Measurements from ENCODE around the gene MYF5. TPM values are rescaled to one million over a fixed set of nuclear protein-coding genes. Genes with fewer than 3 reads are reported as not detected.
"Not testable (repeated sequence)": the region's sequence is repeated elsewhere in the genome, so short reads cannot be mapped to it uniquely, and the experiment has no call there.

The MYF5 gene
- not detected in 2 replicates for total RNA-seq
- polyA plus RNA-seq: not detected in 2 replicates
- not detected in 2 replicates for polyA plus RNA-seq (2012)
- polyA minus RNA-seq (ENCODE audit: low replicate concordance): not detected in 2 replicates

DNA sequence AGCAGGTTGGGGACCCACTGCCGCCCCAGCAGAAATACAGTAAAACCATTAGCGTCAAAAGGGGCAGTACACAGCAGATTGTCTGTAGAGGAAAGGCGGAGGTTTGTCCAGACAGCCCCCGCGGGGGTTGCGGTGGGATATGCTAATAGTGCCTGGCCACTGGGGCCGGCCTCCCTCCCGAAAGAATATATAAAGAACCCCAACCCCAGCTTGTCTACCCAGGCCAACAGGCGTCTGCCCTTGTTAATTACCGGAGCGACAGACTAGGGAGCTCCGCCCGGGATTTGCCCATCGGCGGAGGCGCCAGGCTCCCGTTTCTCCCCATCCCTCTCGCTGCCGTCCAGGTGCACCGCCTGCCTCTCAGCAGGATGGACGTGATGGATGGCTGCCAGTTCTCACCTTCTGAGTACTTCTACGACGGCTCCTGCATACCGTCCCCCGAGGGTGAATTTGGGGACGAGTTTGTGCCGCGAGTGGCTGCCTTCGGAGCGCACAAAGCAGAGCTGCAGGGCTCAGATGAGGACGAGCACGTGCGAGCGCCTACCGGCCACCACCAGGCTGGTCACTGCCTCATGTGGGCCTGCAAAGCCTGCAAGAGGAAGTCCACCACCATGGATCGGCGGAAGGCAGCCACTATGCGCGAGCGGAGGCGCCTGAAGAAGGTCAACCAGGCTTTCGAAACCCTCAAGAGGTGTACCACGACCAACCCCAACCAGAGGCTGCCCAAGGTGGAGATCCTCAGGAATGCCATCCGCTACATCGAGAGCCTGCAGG is at the start of gene MYF5:
TSS of gene MYF5 (plus strand) at position 217 of the 774 bp plus-strand sequence. CDS start at position 369, 152 bp downstream.
- TF ChIP-seq, protein P1, sequence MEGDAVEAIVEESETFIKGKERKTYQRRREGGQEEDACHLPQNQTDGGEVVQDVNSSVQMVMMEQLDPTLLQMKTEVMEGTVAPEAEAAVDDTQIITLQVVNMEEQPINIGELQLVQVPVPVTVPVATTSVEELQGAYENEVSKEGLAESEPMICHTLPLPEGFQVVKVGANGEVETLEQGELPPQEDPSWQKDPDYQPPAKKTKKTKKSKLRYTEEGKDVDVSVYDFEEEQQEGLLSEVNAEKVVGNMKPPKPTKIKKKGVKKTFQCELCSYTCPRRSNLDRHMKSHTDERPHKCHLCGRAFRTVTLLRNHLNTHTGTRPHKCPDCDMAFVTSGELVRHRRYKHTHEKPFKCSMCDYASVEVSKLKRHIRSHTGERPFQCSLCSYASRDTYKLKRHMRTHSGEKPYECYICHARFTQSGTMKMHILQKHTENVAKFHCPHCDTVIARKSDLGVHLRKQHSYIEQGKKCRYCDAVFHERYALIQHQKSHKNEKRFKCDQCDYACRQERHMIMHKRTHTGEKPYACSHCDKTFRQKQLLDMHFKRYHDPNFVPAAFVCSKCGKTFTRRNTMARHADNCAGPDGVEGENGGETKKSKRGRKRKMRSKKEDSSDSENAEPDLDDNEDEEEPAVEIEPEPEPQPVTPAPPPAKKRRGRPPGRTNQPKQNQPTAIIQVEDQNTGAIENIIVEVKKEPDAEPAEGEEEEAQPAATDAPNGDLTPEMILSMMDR (conservative IDR thresholded peaks at IDR 0.05 in 1 of 2, IDR thresholded peaks at IDR 0.05 in 1 of 2; ENCODE audit: low read depth in 1 of 2, low read length in 2 of 2): no peak
- no peak for TF ChIP-seq EZH2 (IDR thresholded peaks at IDR 0.05; ENCODE audit: low read length, missing control alignments)
- H3K4me3 ChIP-seq (replicated peaks in 1 of 4; ENCODE audit: control extremely low read depth in 1 of 4, insufficient read depth in 1 of 4, low read depth in 3 of 4, low read length in 4 of 4): no peak within 1 kb of the TSS
- no peak within 1 kb of the TSS for H3K27ac ChIP-seq (ENCODE audit: insufficient read depth, low read length)
- no peaks in the 10 kb centered on the region for H3K36me3 ChIP-seq (ENCODE audit: control insufficient read depth, insufficient read depth, low read length)
- H4K20me1 ChIP-seq (ENCODE audit: control insufficient read depth, extremely low read depth, insufficient read depth, low read length): no peaks in the 10 kb centered on the region
- H2AFZ ChIP-seq (ENCODE audit: low read length): no peak within 1 kb of the TSS
- no peaks in the 10 kb centered on the region for H3K9me3 ChIP-seq (ENCODE audit: control insufficient read depth, insufficient read depth, low read depth, low read length)
- no peak within 1 kb of the TSS for H3K4me2 ChIP-seq (ENCODE audit: extremely low read depth, insufficient read depth, low read length)
- no peak for DNase-seq (ENCODE audit: low read depth in 2 of 2)
- no peaks in the 10 kb centered on the region for H3K4me1 ChIP-seq (ENCODE audit: control insufficient read depth, extremely low read depth, insufficient read depth, low read length)
- no peaks in the 10 kb centered on the region for H3K27me3 ChIP-seq (ENCODE audit: control insufficient read depth, insufficient read depth, low read length)
- no peak within 1 kb of the TSS for H3K9ac ChIP-seq (ENCODE audit: insufficient read depth, low read length)
- H3K79me2 ChIP-seq (ENCODE audit: control insufficient read depth, insufficient read depth, low read length): no peaks in the 10 kb centered on the region

DNA sequence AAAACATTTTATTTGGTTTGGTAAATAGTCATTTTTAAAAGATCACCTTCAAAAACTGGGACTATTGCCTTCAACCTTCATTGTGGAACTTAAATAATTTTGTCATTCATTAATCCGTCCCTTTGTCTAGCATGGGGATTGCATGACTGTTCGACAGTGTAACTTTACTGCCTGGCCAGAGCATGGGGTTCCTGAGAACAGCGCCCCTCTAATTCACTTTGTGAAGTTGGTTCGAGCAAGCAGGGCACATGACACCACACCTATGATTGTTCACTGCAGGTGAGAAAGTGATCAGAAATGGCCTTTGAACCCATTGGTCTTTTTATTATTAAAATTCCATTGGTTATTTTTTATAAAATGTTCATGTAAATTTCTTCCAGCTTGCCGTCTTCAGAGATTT is 46.5 kb upstream of the MYF5 start:
- H4K20me1 ChIP-seq (ENCODE audit: control insufficient read depth, extremely low read depth, insufficient read depth, low read length): no peaks in the 10 kb centered on the region
- H3K27me3 ChIP-seq (ENCODE audit: control insufficient read depth, insufficient read depth, low read length): no peaks in the 10 kb centered on the region
- no peak for DNase-seq (ENCODE audit: low read depth in 2 of 2)
- no peaks in the 10 kb centered on the region for H3K79me2 ChIP-seq (ENCODE audit: control insufficient read depth, insufficient read depth, low read length)
- no peaks in the 10 kb centered on the region for H3K36me3 ChIP-seq (ENCODE audit: control insufficient read depth, insufficient read depth, low read length)
- no peaks in the 10 kb centered on the region for H3K4me1 ChIP-seq (ENCODE audit: control insufficient read depth, extremely low read depth, insufficient read depth, low read length)
- no peak overlapping the region for H3K4me3 ChIP-seq (replicated peaks in 1 of 4; ENCODE audit: control extremely low read depth in 1 of 4, insufficient read depth in 1 of 4, low read depth in 3 of 4, low read length in 4 of 4)
- H3K9me3 ChIP-seq (ENCODE audit: control insufficient read depth, insufficient read depth, low read depth, low read length): no peaks in the 10 kb centered on the region
- H3K27ac ChIP-seq (ENCODE audit: insufficient read depth, low read length): no peak overlapping the region
- TF ChIP-seq, protein P1 (conservative IDR thresholded peaks at IDR 0.05 in 1 of 2, IDR thresholded peaks at IDR 0.05 in 1 of 2; ENCODE audit: low read depth in 1 of 2, low read length in 2 of 2): no peak
- no peak for TF ChIP-seq EZH2 (IDR thresholded peaks at IDR 0.05; ENCODE audit: low read length, missing control alignments)
- H2AFZ ChIP-seq (ENCODE audit: low read length): no peak overlapping the region
- no peak overlapping the region for H3K4me2 ChIP-seq (ENCODE audit: extremely low read depth, insufficient read depth, low read length)
- H3K9ac ChIP-seq (ENCODE audit: insufficient read depth, low read length): no peak overlapping the region

DNA sequence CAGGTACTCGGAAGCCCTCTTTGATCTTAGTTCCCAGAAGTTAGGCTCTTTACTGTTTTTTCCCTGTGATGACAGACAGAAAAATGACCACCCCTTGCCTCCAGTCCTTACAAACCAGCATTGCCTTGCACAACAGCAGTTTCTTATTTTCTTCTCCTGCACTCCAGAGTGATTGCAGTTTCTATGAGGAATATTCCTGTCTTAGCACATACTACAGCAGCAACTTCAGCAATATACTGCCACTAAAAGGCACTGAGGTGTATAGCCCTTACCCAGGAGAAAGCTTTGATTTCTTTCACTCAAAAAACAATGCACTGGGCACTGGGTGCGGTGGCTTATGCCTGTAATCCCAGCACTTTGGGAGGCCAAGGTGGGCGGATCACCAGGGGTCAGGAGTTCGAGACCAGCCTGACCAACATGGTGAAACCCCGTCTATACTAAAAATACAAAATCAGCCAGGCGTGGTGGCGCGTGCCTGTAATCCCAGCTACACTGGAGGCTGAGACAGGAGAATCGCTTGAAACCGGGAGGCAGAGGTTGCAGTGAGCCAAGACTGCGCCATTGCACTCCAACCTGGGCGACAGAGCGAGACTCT is 40.6 kb upstream of the MYF5 start:
- not testable (repeated sequence) for H3K79me2 ChIP-seq (ENCODE audit: control insufficient read depth, insufficient read depth, low read length); H3K4me3 ChIP-seq (replicated peaks in 1 of 4; ENCODE audit: control extremely low read depth in 1 of 4, insufficient read depth in 1 of 4, low read depth in 3 of 4, low read length in 4 of 4); H3K4me2 ChIP-seq (ENCODE audit: extremely low read depth, insufficient read depth, low read length); H3K36me3 ChIP-seq (ENCODE audit: control insufficient read depth, insufficient read depth, low read length); H3K4me1 ChIP-seq (ENCODE audit: control insufficient read depth, extremely low read depth, insufficient read depth, low read length); H2AFZ ChIP-seq (ENCODE audit: low read length); H3K9ac ChIP-seq (ENCODE audit: insufficient read depth, low read length); H3K9me3 ChIP-seq (ENCODE audit: control insufficient read depth, insufficient read depth, low read depth, low read length); H3K27me3 ChIP-seq (ENCODE audit: control insufficient read depth, insufficient read depth, low read length); H4K20me1 ChIP-seq (ENCODE audit: control insufficient read depth, extremely low read depth, insufficient read depth, low read length); H3K27ac ChIP-seq (ENCODE audit: insufficient read depth, low read length)
- peak in 1 of 2 donors; percentile 49 for DNase-seq (ENCODE audit: low read depth in 2 of 2)
- TF ChIP-seq, protein P1 (conservative IDR thresholded peaks at IDR 0.05 in 1 of 2, IDR thresholded peaks at IDR 0.05 in 1 of 2; ENCODE audit: low read depth in 1 of 2, low read length in 2 of 2): peak in 1 of 2 donors; percentile 18
